SK-N-SH treated with all-trans-retinoic acid at 6 μM for 48 hours (cell line): ENCODE data around the gene ZFX.

ENCODE experiments used
- CREB5 ChIP-seq: fragments of 250-450 bp; sonication (Bioruptor Pico); IDR thresholded peaks from 2 replicates; pipeline ENCODE4 v1.5.1; 2020; ENCODE audit warnings: low read depth, mild to moderate bottlenecking, moderate library complexity
- CSDC2 ChIP-seq: fragments of 250-450 bp; sonication (Bioruptor Pico); IDR thresholded peaks from 2 replicates; pipeline ENCODE4 v1.5.0; 2020; ENCODE audit warnings: mild to moderate bottlenecking, moderate library complexity
- PATZ1 ChIP-seq: fragments of 250-450 bp; sonication (Bioruptor Pico); IDR thresholded peaks from 2 replicates; pipeline ENCODE4 v1.8.0; 2020; ENCODE audit warnings: mild to moderate bottlenecking, moderate library complexity, borderline replicate concordance
- ZFP3 ChIP-seq: fragments of 250-450 bp; sonication (Bioruptor Pico); IDR thresholded peaks from 2 replicates; pipeline ENCODE4 v1.5.0; 2020; ENCODE audit warnings: mild to moderate bottlenecking, moderate library complexity
- ZNF70 ChIP-seq: fragments of 450-650 bp; formaldehyde crosslinking; IDR thresholded peaks from 2 replicates; pipeline ENCODE4 v1.5.0; 2020; ENCODE audit warnings: mild to moderate bottlenecking, moderate library complexity
- TF ChIP-seq, protein P1 (sequence below): fragments of 250-450 bp; sonication (Bioruptor Pico); IDR thresholded peaks from 2 replicates; pipeline ENCODE4 v1.5.0; 2020; ENCODE audit warnings: mild to moderate bottlenecking, moderate library complexity

GRCh38 chrX:24225265-24225664, 75.7 kb downstream of the ZFX start:
- TF ChIP-seq CREB5 (no peak), PATZ1 (no peak), CSDC2 (CRISPR knock-in tag) (no peak), ZNF70 (CRISPR knock-in tag) (no peak), ZFP3 (CRISPR knock-in tag) (no peak)
- TF ChIP-seq, protein P1, sequence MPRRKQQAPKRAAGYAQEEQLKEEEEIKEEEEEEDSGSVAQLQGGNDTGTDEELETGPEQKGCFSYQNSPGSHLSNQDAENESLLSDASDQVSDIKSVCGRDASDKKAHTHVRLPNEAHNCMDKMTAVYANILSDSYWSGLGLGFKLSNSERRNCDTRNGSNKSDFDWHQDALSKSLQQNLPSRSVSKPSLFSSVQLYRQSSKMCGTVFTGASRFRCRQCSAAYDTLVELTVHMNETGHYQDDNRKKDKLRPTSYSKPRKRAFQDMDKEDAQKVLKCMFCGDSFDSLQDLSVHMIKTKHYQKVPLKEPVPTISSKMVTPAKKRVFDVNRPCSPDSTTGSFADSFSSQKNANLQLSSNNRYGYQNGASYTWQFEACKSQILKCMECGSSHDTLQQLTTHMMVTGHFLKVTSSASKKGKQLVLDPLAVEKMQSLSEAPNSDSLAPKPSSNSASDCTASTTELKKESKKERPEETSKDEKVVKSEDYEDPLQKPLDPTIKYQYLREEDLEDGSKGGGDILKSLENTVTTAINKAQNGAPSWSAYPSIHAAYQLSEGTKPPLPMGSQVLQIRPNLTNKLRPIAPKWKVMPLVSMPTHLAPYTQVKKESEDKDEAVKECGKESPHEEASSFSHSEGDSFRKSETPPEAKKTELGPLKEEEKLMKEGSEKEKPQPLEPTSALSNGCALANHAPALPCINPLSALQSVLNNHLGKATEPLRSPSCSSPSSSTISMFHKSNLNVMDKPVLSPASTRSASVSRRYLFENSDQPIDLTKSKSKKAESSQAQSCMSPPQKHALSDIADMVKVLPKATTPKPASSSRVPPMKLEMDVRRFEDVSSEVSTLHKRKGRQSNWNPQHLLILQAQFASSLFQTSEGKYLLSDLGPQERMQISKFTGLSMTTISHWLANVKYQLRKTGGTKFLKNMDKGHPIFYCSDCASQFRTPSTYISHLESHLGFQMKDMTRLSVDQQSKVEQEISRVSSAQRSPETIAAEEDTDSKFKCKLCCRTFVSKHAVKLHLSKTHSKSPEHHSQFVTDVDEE (CRISPR knock-in tag): no peak
